ENCODE data around the gene STX7.

The STX7 gene

GRCh38 chr6:132506461-132506860 is 6.5 kb downstream of the STX7 start:
- no peak for DNase-seq

GRCh38 chr6:132505158-132505557 is 7.8 kb downstream of the STX7 start:
- no peak for DNase-seq

GRCh38 chr6:132504757-132505156 is 8.2 kb downstream of the STX7 start:
- no peak for DNase-seq

GRCh38 chr6:132499757-132500156 is 13.2 kb downstream of the STX7 start:
- no peak for DNase-seq

GRCh38 chr6:132498638-132499037 is 14.3 kb downstream of the STX7 start:
- DNase-seq = no peak

- no peak for DNase-seq
Observed at GRCh38 chr6:132496519-132497180, 16.3 kb downstream of the STX7 start.

- no peak for DNase-seq
Observed at GRCh38 chr6:132495604-132496079, 17.3 kb downstream of the STX7 start.

- no peak for DNase-seq
Observed at GRCh38 chr6:132494954-132495353, 18.0 kb downstream of the STX7 start.

- DNase-seq = no peak
Observed at GRCh38 chr6:132491881-132492280, 21.0 kb downstream of the STX7 start.

- DNase-seq = no peak
Observed at GRCh38 chr6:132491303-132491702, 21.6 kb downstream of the STX7 start.

GRCh38 chr6:132490478-132491204 is 22.3 kb downstream of the STX7 start:
- DNase-seq = no peak

- no peak for DNase-seq
Observed at GRCh38 chr6:132490024-132490423, 22.9 kb downstream of the STX7 start.

GRCh38 chr6:132489376-132489775 is 23.5 kb downstream of the STX7 start:
- no peak for DNase-seq

GRCh38 chr6:132487762-132488161 is 25.2 kb downstream of the STX7 start:
- DNase-seq = no peak

- no peak for DNase-seq
Observed at GRCh38 chr6:132484680-132485018, 28.3 kb downstream of the STX7 start.

GRCh38 chr6:132483779-132484679 is 28.9 kb downstream of the STX7 start:
- DNase-seq = peak; percentile 3 to 10

GRCh38 chr6:132482581-132482980 is 30.3 kb downstream of the STX7 start:
- no peak for DNase-seq

- no peak for DNase-seq
Observed at GRCh38 chr6:132481189-132481588, 31.7 kb downstream of the STX7 start.

GRCh38 chr6:132479131-132479530 is 33.8 kb downstream of the STX7 start:
- DNase-seq = no peak

- no peak for DNase-seq
Observed at GRCh38 chr6:132478674-132479073, 34.2 kb downstream of the STX7 start.

- no peak for DNase-seq
Observed at GRCh38 chr6:132478266-132478665, 34.6 kb downstream of the STX7 start.

- no peak for DNase-seq
Observed at GRCh38 chr6:132476688-132477087, 36.2 kb downstream of the STX7 start.

- DNase-seq = no peak
Observed at GRCh38 chr6:132475925-132476324, 37.0 kb downstream of the STX7 start.

GRCh38 chr6:132471787-132472186 is 41.1 kb downstream of the STX7 start:
- no peak for DNase-seq
